ENCODE measurements around the gene AK2.
A peak's percentile ranks its signal among the peaks of the same experiment; 100 is the strongest.

The AK2 gene

DNA sequence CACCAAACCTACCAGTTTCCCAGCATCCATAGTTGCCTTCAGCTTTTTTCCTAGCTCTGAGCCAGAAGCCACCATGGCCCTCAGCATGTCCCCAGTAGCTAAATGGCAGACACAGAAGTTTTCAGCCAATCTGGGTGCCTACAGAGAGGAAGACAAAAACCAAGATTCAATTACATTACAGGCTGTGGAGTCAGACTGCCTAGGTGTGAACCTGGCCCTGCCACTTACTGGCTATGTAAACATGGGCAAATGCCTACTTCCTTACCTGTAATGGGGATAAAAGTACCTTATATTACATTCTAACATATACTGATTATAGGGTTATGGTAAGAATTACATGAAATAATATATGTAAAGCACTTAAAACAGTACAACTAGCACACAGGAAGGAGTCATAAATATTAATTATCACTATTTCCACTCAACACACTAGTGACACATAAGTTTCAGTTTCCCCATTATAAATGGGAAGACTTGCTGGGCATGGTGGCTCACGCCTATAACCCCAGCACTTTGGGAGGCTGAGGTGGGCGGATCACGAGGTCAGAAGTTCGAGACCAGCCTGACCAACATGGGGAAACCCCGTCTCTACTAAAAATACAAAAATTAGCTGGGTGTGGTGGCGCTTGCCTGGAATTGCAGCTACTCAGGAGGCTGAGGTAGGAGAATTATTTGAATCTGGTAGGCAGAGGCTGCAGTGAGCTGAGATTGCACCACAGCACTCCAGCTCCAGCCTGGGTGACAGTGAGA, 12.1 kb downstream of the AK2 start:
- peak; percentile 59 to 73 for DNase-seq (ENCODE audit: low read depth in 2 of 2)

GRCh38 chr1:33022650-33023200, 14.0 kb downstream of the AK2 start:
- no peak for DNase-seq (ENCODE audit: low read depth in 2 of 2)

- DNase-seq (ENCODE audit: low read depth in 2 of 2) = no peak
These were observed 14.9 kb downstream of the AK2 start for GRCh38 chr1:33021567-33022431.

DNA sequence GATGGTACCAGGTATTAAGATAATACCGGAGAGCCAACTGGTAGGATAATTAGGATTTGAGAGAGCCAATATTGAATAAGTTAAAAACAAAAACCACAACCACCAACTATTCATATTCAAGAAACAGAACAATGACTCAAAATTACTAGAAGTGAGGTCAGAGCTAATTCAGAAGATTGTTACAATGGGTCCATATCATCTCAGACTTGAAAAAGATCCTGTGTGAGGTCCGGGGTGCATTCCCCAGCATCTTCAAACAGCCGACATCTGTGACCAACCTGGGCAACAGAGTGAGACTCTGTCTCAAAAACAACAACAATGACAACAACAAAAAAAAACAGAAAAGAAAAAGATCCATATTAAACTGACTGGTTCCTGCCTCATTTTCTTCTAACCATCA, 18.6 kb downstream of the AK2 start:
- no peak for DNase-seq (ENCODE audit: low read depth in 2 of 2)

DNA sequence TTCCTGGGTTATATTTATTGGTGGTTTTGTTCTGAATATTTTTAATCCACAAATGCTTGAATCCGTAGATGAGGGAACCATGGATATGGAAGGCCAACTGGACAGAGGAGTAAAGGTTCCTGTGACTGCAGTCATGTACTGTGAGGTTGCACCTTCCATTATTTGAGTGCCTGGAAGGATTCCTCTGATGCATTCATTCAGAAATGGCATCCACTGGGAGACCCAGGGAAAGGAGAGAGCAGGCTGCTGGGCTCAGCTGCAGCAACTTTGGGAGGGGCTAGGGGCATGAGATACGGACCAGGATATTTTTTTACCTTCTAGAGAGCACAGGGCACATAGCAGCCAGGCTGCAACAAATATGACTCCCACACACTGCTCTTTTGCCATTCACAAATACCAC, 19.5 kb downstream of the AK2 start:
- DNase-seq (ENCODE audit: low read depth in 2 of 2) = no peak

DNA sequence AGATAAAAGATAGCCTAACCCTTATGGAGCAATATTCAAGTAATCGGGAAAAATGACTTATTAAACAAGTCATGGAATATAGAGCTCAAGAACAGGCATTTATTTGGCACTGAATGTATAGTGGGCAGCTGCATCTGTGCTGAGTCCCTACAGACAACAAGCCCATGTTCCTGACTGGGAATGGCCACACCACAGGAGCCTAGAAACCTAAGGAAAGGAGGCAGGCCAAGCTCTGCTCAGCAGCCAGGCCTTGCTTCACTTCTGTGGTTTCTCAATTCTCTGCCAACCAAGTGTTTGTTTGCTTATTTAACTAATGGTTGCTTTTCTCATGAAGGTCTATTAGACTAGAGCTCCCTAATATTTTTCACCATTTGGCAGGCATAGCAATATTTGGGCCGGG, 21.5 kb downstream of the AK2 start:
- DNase-seq (ENCODE audit: low read depth in 2 of 2) = no peak

GRCh38 chr1:33014464-33015163, 22.1 kb downstream of the AK2 start:
- no peak for DNase-seq (ENCODE audit: low read depth in 2 of 2)

DNA sequence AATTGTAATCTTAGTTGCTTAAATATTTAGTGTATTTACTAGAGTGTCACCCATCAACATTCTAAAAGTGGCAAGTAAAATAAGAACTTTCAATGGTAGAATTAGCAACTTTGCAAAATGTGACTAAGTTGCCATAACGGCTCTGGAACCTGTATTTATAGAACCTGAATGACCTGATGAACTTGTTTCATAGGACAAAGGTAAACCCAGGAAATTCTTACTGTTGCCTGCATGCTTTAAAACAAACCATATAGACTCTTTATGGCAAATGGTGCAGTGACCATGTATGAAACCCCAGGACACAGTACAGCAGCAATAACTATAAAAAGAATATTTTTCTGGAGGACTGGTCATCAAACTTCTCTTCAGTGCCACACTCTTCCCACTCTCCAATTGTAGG, 22.9 kb downstream of the AK2 start:
- no peak for DNase-seq (ENCODE audit: low read depth in 2 of 2)

DNA sequence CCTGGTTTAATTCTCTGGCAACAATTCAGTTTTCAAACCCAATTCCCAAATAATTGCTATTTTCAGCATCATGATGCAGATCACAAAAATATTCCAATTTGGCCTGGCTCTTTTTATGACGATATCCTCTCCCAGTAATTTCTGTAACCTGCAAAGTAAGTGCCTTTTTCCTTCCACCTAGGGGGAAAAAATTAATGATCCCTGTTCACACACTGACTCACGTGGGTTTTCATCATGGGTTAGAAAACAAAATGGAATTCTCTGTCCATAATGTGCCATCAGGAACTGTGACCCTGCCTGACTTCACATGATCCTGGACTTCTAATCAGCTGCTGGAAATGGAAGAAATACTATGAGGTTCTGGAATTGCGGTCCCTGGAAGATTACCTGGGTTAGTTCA, 24.5 kb downstream of the AK2 start:
- no peak for DNase-seq (ENCODE audit: low read depth in 2 of 2)

DNA sequence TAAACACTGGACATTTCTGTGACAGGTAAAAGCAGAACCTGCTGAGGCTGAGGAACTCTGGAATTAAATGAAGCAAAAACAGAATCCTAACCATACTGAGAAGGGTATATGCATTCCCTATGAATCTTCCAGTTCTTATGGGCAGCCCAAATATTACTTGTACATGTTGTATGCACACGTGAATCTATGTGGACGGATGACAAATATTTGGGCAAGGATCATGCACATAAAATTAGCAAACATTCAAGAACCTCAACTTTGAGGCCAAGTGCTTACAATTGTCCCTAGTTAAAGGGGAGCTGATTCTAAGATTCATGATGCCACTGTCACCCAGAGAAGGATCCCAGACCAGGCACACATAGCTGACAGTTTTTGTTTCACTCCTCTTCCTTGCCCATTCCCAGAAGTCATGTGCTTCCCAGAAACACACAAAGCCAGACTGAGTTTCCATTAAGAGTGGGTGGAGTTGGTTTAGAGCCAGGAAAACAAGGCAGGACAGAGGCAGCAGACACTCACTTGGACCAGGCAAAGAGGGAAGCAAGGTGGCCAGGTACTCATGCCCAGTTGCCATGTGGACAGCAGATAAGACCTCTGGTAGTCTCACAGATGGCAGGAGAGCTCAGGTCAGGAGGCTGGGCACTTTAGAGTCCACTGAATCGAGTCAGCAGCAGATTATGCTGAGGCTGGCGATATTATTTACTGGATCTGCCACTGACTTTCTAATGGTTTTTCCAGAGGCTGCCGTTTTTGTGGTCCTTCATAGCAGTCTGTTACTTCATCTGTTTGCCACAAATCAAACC, 25.6 kb downstream of the AK2 start:
- DNase-seq (ENCODE audit: low read depth in 2 of 2) = no peak

- DNase-seq (ENCODE audit: low read depth in 2 of 2) = no peak
These were observed 27.1 kb downstream of the AK2 start for GRCh38 chr1:33009561-33009960.

- no peak for DNase-seq (ENCODE audit: low read depth in 2 of 2)
These were observed 28.4 kb downstream of the AK2 start for GRCh38 chr1:33008051-33008914.

DNA sequence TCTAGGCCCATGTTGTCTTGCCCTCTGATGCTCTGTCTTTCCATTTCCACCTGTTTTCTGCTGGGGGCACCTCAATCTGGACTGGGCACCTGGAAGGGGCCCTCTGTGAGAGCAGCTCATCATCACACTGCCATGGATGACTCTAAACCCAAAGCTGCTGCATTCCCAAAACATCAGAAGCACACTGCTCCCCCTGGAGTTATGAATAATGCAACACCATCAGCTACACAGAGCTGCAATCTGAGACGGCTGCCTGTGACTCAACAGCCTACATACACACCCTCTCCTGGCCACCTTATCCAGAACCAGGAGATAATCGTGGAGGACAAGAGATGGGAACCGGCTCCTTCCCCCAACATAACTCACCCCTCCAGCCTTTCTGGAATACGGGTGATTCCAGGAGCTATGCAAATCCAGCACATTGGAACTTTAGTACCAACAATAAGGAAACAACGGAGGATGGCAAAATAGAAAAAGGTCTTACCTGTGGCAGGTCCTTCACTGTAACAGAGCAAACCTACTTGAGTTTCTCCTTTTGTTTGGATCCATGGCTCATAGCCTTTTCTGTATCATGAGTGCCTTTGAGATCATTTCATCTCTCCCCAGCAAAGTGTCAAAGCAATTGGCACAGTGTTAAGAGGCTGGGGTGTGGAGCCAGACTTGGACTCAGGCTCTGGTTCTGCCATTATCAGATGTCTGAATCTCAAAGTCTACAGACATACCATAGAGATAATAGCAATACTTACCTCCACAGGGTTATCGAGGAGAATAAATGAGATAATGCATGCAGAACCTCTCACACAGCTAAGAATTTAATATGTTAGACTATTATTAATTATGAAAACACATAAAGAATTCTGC, 29.3 kb downstream of the AK2 start:
- DNase-seq (ENCODE audit: low read depth in 2 of 2) = no peak

DNA sequence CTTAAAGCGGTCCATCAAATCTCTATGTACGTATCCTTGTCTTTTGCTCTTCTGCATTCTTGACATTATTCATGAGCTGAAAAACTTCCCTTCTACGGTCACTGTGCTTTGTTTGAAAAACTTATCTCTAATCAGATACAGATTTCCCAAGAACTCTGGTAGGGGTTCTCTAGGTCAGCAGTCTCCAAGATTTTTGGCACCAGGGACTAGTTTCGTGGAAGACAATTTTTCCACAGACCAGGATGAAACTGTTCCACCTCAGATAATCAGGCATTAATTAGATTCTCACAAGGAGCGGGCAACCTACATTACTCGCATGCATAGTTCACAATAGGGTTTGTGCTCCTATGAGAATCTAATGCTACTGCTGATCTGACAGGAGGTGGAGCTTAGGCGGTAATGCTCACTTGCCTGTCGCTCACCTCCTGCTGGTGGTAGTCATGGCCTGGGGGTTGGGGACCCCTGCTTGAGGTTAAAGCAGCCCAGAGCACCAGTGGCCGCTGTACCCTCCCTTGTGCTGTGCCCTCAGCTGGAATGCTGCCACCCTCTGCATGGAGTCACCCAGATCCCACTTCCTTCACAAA, 30.8 kb downstream of the AK2 start:
- DNase-seq (ENCODE audit: low read depth in 2 of 2) = no peak

GRCh38 chr1:33005117-33005837, 31.4 kb downstream of the AK2 start:
- no peak for DNase-seq (ENCODE audit: low read depth in 2 of 2)

GRCh38 chr1:33004613-33005012, 32.1 kb downstream of the AK2 start:
- DNase-seq (ENCODE audit: low read depth in 2 of 2) = no peak

DNA sequence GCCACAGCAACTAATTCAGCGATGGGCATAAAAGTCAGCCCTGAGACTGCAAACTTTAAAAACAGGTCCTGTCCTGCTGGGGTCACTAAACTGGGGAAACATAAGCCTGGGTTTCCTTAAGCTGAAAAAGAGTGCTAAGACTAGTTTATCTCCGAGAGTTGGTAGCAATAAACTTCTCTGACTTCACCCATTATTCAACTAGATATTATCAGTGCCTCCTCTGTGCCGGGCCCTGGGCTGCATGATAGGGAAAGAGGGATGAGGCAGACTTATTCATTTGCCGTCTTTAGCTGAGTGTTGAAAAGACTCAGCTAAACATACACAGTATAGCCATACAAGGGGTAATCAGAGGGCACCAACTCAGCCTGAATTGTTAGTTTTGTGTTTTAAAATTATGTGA, 33.0 kb downstream of the AK2 start:
- no peak for DNase-seq (ENCODE audit: low read depth in 2 of 2)

DNA sequence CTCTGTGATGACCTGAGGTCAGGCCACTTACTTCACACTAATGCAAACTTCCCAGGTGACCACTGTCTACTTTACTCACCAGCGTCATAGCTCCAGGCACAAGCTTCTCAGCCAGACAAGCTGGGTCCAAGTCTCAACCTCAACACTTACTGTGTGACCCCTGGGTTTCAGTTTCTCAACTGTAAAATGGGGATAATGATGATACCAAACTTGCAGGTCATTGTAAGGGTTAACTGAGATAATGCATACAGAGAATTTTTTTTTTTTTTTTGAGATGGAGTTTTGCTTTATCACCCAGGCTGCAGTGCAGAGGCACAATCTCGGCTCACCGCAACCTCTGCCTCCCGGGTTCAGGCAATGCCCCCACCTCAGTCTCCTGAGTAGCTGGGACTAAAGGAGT, 34.7 kb downstream of the AK2 start:
- no peak for DNase-seq (ENCODE audit: low read depth in 2 of 2)

Measured in stimulated activated CD8-positive, alpha-beta memory T cell treated with anti-CD3 and anti-CD28 coated beads, Interleukin-15, amount 100 ng/mL, for 48 hours (primary cell).